GM19043 (cell line): ENCODE data around the gene CABCOCO1.
"Not testable (repeated sequence)": the region's sequence is repeated elsewhere in the genome, so short reads cannot be mapped to it uniquely, and the experiment has no call there.

Source experiments
- ATAC-seq: cut with Tn5 transposase; IDR thresholded peaks from one replicate; pipeline ENCODE4 v1.9.1; 2021; ENCODE audit warnings: low read depth; ENCODE audit not compliant: unreplicated experiment

The CABCOCO1 gene

DNA sequence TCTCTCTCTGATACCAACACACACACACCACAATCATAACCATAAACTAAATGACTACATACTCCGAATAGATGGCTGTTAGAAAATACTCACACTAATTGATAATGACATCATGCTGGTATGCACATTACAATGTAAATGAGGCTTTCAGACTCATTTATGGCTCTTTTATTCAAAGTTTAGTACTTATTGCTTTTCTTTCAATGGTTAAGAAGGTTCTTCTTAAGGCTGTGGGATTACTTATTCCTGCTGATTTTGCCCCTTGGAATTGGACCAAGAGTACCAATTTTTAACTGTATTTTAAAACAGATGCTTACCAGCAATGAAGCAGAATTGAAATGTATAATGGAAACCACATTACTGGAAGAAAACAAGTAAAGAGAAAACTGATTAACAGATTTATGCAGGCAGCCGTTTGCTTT is 20.6 kb upstream of the CABCOCO1 start:
- no peak for ATAC-seq

DNA sequence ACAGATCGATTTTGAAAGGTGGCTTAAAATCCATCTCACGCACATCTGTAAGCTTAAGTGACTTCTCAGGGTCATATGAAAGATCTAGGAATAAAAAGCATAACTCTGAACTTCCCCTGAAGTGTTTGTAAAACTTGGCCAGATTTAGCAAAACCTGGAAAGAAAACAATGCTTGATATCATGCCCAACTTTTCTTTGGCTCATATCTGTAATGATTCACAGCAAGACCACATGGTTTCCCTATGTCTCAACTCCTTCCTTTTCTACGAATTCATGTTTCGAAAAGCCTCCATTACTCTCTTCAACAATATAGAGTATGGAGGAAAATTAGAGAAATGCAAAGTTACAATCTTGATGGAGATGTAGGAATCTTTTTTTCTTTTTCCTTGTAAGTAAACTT is 20.1 kb upstream of the CABCOCO1 start:
- no peak for ATAC-seq

DNA sequence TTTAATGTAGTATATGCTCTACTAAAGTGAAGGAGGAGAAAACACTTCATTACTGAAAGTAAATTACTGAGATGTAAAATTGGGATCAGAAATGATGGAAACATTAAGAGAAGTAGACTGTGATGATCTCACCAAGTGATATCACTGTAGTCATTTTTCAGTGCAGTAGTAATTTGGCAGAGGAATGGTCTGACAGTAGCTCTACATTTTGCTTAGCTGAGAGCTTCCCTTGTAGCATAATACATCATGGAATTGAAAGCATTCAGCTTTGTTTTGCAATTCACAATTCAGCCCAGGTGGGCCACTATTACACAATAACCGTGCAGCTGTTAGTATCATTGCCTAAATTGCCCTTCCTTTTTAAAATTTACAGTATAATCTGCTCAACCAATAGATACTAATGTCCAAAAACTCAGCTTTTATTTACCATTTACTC is 19.4 kb upstream of the CABCOCO1 start:
- no peak for ATAC-seq

DNA sequence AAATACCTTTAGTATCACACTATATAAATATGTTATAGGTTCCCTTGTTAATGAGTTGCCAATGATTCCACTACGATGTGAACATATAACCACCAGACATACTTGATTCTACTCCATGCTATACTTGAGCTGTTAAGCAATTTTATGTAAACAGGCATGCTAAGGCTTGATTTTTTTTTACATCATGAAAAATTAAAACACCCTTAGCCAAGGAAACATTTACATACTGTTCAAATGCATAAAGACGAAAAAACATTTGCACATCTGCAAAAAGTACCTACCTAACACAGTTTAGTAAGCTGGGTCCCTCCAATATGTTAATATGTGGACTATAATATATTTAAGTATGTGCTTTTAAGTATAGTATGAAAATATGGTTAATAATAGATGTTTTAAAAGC is 9.0 kb upstream of the CABCOCO1 start:
- ATAC-seq: no peak

DNA sequence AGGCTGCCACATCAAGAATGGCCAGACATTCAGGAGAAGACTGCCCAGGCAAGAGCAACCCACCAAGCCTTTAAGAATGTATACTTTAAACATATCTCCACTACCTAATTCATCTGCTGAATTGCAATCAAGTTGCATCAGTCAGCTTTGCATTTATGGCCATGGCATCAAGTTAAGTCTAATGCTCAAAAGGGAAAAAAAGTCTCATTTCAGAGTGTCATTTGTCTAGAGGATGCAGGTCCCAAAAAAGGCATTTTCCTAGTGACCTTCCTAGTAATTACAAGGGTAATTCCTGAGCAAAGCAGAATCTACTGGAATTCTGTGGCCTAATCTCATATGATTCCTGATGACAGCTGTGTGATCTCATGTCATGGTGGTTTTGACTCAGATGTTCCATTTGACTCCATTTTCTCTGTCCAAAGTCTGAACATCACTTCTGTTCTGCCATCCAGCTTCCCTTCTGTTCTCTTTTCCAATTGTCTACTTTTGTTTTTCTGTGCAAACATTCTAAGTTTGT is 7.3 kb upstream of the CABCOCO1 start:
- no peak for ATAC-seq

DNA sequence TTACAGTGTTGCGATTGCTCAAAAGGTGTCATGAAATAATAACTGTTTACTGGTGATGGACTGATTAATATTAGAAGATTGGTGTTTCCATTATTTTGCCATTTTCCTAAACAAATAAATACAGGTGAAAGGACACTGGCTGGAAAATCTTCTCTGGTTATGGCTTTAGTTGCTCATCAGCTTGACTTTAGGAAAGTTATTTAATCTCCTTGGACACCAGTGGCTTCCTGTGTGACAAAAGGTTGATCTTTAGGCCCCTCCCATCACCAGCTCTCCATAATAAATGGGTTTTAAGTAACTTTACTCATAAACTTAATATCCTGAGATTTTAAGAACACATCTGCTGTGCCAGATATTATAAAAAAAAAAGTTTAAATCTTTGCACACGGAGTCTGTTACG is 737 bp downstream of the CABCOCO1 start:
- ATAC-seq: no peak

DNA sequence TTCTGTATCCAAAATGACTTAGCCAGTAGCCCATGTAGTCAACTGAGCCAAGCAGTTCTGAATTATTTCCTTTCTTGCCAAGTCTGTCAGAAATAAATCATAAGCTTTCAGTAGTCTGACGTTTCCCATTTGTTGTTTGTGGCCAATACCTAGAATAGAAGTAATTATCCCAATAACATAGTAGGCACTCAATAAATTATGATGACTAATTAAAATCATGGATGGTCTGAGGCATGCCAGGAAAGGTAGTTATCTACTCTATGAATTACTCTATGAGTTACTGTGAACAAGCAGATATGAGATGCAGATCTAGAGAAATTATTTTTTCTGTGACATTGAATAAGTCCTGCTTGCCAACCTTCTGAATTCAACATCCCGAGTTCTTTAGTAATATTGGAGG is 2.3 kb downstream of the CABCOCO1 start:
- ATAC-seq: no peak

DNA sequence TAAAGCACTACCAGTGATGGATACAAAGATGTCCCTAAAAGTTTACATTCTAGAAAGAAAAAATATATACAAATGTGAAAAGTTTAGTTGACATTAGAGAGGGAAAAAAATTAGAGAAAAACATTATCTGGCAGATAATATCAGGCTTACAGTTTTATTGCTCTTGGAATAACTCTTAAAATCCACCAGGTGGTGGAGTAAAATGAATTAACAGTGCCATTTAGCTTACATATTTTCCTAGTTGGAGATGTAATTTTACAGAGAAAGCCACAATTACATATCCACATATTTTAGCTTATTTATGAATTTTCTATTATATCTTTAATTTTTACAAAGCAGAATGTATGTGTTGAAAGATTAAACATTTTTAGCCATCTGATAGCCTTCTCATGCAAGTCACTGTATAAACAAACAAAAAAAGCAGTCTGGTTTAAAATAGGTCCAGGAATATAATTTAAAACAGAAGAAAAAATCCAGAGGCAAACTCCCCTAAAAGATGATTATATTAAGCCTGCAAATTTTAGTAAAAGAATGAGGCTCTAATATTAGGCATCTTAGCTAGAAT is 6.5 kb downstream of the CABCOCO1 start:
- ATAC-seq: no peak

DNA sequence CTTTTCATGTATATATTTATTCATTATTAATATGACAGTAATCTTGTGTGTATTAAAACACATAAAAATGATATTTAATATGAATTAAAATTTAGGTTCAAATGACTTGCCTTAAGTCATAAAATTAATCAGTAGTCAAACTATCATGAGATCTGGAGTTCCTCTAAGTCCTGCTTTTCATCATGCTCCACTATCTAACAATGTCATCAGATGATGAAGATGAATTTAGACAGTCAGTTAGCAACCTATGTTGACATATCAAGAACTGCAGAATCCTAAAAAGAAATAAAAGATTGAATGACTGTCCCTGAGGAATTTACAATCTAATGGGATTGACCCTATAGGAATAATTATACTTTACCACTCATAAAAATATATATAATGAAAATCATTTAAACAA is 7.1 kb downstream of the CABCOCO1 start:
- no peak for ATAC-seq

DNA sequence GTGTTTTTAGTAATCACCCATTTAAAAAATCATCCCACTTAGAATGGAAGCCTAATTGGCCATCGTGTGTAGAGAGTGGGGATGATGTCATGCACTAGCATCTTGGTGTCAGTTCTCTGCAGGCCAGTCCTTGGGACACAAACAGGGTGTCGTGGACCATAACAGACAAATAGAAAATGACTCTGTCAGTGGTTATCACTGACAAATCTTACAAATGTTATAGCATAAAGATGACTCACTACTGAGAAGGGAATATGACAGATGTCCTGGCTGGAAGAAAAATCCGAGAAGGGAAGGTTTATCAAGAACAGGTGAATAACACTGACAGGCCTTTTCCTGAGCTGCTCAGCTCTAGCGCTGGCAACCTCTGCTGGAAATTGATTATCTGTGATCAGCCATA is 10.6 kb downstream of the CABCOCO1 start:
- ATAC-seq: no peak

DNA sequence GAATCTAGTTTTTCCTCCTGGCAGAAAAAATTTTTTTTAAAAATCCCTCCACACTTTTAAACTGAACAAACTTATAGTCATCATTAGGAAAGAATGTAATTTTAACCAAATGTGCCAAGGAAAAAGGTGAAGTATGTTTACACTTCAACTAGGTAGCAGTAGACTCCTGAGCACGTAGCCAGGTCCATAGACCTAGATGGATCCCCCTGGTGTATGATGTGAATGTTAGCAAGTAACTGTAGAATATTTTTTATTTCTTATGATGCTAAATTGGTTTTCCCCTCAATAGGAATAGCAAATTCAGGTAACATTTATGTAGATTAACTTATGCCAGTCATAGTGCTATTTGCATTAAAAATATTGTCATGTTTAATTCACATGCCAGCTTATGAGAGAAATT is 19.6 kb downstream of the CABCOCO1 start:
- ATAC-seq: no peak

DNA sequence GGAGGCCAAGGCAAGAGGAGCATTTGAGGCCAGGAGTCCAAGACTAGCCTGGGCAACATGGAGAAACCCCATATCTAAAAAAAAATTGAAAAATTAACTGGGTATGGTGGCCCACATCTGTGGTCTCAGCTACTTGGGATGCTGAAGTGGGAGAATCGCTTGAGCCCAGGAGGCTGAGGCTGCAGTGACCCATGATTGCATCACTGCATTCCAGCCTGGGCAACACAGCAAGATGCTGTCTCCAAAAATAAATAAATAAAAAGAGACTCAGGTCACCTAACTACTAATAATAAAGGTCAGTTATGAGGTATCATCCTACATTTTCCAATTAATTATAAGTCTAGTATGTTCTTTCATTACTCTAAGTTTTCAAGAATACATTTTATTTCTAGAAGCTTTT is 20.6 kb downstream of the CABCOCO1 start:
- no peak for ATAC-seq

DNA sequence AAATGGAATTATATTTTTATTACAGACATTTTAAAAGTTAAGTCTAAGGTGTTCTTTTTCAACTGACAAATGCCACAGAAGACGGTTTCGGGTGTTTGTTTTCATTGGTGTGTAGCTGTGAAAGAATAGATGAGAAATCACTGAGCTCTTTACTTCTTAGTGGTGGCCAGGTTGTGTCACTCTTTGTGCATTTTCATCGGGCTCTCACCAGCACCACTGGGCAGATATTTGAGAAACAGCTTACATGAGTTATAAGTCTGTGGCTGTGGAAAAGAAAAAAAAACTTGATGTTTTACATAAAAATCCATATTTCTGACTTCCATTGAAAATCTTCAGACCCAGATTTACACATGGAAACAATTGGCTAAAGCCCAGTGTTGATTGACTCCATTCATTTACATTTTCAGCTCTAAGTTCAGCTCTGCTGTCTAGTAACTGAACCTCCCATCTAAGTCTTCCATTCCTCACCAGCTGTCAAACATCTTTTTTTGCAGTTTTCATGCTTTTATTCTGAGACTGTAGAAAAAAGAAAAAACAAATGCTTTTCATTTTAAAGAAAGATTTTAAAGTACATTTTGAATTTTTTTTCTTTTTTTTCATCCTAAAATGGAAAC is 22.3 kb downstream of the CABCOCO1 start:
- ATAC-seq: no peak

DNA sequence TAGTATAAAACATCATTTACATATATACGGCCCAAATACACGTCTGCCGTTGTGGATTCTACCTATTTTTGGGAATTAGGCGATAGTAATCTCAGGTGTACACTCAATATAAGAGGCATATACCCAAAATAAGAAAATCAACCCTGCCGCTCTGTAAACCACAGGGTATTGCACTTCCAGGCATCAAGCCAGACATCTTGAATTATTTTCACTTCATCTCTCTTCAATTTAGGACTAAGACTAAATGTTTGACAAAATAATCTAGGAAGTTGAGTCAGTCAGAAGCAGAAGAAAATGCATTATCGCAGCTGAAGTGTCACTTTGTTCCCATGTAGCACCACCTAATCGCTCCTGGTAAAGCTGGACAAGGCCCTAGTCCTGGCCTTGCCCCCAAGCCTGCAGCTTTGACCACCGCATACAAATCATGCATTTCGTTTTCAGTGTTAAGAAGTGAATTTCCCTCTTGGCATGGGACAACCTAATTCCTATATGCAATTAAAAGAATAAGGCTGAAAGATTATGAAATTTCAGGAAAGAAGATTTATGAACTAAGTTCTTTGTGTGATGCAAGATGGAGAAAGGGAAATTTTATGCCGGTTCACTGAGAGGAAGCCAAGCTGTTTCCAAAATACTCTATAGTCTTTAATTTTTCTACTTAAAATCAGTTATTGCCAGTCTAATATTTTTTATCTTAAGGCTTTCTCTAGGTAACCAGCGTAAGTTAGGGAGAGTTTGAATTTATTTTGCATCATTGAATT is 26.0 kb downstream of the CABCOCO1 start:
- ATAC-seq: no peak

DNA sequence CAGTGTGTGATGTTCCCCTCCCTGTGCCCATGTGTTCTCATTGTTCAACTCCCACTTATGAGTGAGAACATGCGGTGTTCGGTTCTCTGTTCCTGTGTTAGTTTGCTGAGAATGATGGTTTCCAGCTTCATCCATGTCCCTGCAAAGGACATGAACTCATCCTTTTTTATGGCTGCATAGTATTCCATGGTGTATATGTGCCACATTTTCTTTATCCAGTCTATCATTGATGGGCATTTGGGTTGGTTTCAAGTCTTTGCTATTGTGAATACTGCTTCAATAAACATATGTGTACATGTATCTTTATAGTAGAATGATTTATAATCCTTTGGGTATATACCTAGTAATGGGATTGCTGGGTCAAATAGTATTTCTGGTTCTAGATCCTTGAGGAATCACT is 28.9 kb downstream of the CABCOCO1 start:
- ATAC-seq: not testable (repeated sequence)

DNA sequence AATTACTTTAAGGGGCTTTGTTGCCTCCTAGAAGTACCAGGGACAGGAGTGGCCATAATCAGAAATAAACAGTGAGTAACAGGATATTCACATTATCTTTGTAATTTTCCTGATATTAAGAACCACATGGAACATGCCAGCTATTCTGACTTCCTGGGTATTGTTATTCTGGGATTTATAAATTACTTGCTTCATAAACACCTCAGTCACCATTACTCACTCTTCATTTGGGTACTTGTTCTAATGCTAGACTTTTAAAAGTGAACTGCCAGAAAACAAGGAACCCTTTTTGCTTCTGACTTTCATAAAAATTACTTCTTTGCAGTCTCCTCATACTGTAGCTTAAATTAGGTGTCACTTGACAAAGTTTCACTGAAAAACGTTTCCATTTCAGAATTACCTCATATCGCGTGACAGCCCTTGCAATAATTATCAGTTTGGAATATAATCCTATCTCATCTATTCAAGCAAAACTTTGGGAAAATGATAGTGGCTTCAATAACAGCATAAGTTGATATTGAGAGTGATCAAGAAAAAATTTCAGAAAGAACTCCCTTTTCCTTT is 29.8 kb downstream of the CABCOCO1 start:
- no peak for ATAC-seq

DNA sequence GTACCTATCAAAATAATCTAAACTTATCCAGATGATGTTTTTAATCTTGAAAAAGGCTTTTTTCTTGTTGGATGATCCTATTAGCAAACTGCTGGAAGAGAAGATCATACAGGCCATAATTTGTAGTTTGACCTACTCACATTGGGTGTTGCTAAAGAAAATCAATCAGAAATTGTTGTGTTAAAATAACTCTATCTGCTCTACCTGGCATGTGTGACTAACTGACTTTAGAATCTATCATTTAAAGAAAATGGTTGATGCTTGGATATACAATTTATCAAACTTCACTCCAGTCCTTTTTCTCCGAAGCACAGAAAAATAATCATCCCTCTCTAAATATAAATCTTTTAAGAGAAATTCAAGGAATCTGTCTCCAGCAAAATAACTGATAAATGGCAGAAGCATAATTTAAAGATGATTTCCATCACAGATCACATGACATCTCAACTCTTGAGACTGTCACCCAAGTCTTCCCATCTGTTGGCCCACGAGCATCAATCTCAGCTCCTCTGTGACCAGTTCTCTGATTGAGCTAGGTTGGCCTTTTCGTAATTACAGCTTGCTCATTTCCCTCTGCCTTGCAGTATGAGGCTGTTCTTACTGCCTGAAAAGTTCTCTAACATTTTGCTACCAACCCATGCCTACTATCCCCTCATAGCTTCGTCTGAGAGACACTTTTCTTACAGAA is 36.4 kb downstream of the CABCOCO1 start:
- ATAC-seq: no peak

DNA sequence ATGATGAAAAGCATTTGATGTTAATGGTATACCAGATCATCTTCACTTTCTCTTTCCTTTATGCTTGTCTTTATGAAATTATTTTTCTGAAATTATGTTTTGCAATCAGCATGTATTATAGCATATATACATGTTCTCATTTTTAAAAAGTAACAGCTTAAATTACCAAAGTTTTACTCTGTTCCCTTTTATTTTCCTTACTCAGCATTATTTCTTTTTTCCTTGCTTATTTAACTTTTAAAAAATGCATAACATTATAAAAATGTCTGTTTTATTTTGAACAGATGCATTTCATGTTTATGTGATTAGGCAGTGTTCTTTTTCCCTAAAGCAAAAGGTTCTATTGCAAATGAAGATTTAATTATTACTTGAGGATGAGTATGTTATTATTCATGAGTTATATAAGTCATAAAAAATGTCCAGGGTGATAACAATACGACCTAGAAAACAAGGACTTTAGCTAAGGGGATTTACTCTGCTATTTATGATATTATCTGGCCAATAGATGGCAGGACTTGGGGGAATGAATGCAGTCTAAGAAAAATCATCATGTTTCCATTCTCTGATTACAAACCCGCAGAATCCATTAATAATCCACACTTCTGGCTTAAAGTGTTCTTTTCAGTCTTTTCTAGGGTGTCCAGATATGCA is 38.5 kb downstream of the CABCOCO1 start:
- ATAC-seq: no peak

DNA sequence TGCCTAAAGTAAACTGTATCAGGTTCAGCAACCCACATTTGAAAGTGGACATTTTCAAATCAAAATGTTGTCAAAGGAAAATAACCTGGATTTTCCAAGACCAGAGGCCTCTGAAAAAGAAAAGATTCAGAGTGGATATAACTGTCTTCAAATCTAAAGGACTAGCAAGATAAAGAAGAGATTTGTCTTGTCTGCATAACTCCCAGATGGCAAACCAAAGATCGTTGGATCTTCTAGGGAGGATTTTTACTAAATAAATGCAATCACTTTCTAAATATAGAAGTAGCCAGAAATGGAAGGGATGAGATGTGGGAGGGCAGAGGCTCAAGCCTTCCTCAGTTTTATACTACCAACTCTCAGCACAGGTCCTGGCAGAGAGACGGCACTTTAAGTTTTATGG is 39.0 kb downstream of the CABCOCO1 start:
- no peak for ATAC-seq

DNA sequence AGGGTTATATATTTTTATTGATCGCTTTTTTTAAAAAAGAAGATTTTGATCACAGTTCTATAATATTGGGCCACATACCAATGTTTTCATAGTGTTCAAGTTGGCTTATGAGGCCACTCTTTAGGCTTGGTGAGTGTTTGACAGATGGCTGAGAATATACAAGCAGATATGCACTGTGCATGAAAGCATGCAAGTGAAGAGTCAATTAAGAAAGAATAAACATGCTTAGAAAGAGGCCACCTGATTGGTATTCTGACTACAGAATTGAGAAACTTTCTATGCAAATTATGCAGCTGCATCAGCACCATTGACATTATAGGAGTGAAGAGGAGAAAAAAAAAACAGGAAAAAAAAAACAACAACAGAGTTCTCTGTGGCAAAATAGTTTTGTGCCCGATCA is 39.9 kb downstream of the CABCOCO1 start:
- no peak for ATAC-seq
